GM19372 (cell line): ENCODE measurements around the gene ITGB2.

Experiments
- ATAC-seq: cut with Tn5 transposase; IDR thresholded peaks from one replicate; pipeline ENCODE4 v1.9.1; 2021; ENCODE audit warnings: mild to moderate bottlenecking, low read depth, moderate library complexity; ENCODE audit not compliant: unreplicated experiment

Gene ITGB2

GRCh38 chr21:44899768-44900558 is 20.7 kb downstream of the ITGB2 start:
- ATAC-seq = no peak

GRCh38 chr21:44898851-44899767 is 21.6 kb downstream of the ITGB2 start:
- no peak for ATAC-seq

- ATAC-seq = no peak
Observed at GRCh38 chr21:44898011-44898488, 22.6 kb downstream of the ITGB2 start.

- no peak for ATAC-seq
Observed at GRCh38 chr21:44897326-44898010, 23.2 kb downstream of the ITGB2 start.

GRCh38 chr21:44896561-44897286 is 24.0 kb downstream of the ITGB2 start:
- no peak for ATAC-seq

GRCh38 chr21:44895859-44896258 is 24.8 kb downstream of the ITGB2 start:
- ATAC-seq = no peak

GRCh38 chr21:44894687-44895302 is 25.9 kb downstream of the ITGB2 start:
- no peak for ATAC-seq

GRCh38 chr21:44893948-44894656 is 26.6 kb downstream of the ITGB2 start:
- ATAC-seq = no peak

- no peak for ATAC-seq
Observed at GRCh38 chr21:44893278-44893556, 27.5 kb downstream of the ITGB2 start.

GRCh38 chr21:44892536-44893277 is 28.0 kb downstream of the ITGB2 start:
- ATAC-seq = no peak

- ATAC-seq = no peak
Observed at GRCh38 chr21:44892095-44892494, 28.6 kb downstream of the ITGB2 start.

- ATAC-seq = no peak
Observed at GRCh38 chr21:44891631-44892031, 29.1 kb downstream of the ITGB2 start.

GRCh38 chr21:44890961-44891541 is 29.6 kb downstream of the ITGB2 start:
- ATAC-seq = no peak

- no peak for ATAC-seq
Observed at GRCh38 chr21:44890338-44890931, 30.3 kb downstream of the ITGB2 start.

- no peak for ATAC-seq
Observed at GRCh38 chr21:44889625-44890337, 30.9 kb downstream of the ITGB2 start.

- ATAC-seq = no peak
Observed at GRCh38 chr21:44888581-44889550, 31.8 kb downstream of the ITGB2 start.
